Fibroblast of pulmonary artery (primary cell): Measurements from ENCODE around the gene ARSA.
A peak's percentile ranks its signal among the peaks of the same experiment; 100 is the strongest.

Experiments used
- DNase-seq: peaks from one replicate; pipeline ENCODE4 v3.0.0-alpha.2; 2010; ENCODE audit warnings: low read depth
- H3K4me3 ChIP-seq: replicated peaks from 2 replicates; pipeline ENCODE4 v1.5.1; 2011; ENCODE audit warnings: low read depth, mild to moderate bottlenecking, control low read depth, low read length, moderate library complexity
- TF ChIP-seq, protein P1 (sequence below): IDR thresholded peaks from 2 replicates; pipeline ENCODE4 v1.5.1; 2011; ENCODE audit warnings: mild to moderate bottlenecking, control low read depth, low read length, inconsistent platforms; ENCODE audit errors: missing control alignments

The ARSA gene

DNA sequence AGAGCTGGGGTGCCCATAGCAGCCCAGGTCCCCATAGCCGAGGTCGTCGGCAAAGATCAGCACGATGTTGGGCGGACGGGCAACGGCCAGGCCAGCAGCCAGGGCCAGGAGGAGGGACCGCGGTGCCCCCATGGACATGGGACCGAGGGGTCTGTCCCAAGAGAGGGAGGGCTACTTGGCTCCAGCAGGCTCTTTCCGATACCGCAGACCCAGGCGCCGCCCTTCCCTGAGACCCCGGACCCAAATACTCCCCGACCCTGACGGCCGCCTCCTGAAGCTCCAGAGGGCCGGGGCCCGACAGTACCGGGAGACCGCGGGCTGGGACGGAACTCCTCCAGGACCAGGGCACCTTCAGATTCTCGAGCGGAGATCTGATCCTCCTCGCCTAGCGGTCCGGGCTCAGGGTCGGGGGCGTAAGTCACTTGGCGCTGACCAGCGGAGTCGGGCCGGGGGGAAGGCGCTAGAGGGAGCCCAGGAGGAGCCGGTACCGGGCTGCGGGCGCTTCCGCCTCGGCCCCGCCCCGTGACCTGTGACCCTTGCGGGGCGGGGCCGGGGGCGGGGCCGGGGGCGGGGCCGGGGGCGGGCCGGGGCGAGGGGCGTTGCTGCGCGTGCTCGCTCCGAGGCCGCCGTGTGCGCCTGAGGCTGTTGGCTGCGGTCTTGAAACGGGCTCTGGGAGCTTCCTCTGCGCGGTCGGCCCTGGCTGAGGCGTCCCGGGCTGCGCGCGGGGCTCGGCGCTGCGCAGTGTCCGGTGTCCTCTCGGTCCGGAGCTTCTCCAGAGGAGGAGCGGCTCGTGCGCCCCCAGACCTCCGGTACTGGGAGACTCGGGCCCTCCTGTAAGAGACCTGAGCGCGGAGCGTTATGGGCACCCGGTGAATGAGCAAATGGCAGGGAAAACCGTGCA is at the start of gene ARSA:
TSS of gene ARSA (minus strand) at position 511 of the 901 bp plus-strand sequence. CDS start at position 138, 373 bp downstream.
- peak within 1 kb of the TSS; percentile 89 for H3K4me3 ChIP-seq
- peak; percentile 83 for DNase-seq
- TF ChIP-seq, protein P1, sequence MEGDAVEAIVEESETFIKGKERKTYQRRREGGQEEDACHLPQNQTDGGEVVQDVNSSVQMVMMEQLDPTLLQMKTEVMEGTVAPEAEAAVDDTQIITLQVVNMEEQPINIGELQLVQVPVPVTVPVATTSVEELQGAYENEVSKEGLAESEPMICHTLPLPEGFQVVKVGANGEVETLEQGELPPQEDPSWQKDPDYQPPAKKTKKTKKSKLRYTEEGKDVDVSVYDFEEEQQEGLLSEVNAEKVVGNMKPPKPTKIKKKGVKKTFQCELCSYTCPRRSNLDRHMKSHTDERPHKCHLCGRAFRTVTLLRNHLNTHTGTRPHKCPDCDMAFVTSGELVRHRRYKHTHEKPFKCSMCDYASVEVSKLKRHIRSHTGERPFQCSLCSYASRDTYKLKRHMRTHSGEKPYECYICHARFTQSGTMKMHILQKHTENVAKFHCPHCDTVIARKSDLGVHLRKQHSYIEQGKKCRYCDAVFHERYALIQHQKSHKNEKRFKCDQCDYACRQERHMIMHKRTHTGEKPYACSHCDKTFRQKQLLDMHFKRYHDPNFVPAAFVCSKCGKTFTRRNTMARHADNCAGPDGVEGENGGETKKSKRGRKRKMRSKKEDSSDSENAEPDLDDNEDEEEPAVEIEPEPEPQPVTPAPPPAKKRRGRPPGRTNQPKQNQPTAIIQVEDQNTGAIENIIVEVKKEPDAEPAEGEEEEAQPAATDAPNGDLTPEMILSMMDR = peak; percentile 22

DNA sequence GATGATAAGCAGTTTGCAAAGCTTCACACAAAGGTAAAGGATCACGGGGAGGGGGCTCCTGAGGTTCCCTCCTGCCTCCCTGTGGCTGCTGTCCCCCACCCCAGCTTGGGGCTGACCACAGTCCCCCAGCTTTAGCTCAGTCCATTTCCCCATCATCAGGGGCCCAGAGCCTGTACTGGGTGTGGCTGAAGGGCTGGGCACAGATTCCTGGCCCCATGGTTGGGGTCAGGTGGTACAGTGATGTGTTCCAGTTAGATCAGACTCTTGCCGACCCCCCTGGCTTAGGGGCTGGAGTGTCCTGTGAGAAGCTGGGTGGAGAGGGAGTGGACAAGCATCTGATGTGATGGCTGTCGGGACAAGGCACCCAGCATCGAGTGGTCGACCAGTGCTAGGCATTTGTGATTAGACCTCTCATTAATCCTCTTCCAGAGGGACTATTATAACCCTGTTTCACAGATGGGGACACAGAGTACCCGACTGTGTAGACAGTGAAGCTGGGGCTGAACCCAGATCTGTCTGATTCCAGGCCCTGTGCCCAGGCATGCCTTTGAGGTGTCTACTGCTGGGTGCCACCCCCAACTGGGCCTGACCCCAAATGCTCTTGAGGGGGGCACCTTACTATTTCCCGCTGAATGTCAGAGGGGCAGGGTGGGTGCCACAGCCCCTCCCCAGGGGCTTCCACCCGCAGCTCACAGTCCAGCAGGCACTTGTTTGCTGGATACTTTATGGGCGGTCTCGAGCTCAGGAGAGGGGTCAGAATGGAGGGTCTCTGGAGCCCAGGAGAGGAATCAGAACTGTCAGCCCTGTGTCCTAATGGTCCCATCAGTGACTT is 48.9 kb upstream of the ARSA start:
- TF ChIP-seq, protein P1 = no peak
- no peak overlapping the region for H3K4me3 ChIP-seq
- no peak for DNase-seq

DNA sequence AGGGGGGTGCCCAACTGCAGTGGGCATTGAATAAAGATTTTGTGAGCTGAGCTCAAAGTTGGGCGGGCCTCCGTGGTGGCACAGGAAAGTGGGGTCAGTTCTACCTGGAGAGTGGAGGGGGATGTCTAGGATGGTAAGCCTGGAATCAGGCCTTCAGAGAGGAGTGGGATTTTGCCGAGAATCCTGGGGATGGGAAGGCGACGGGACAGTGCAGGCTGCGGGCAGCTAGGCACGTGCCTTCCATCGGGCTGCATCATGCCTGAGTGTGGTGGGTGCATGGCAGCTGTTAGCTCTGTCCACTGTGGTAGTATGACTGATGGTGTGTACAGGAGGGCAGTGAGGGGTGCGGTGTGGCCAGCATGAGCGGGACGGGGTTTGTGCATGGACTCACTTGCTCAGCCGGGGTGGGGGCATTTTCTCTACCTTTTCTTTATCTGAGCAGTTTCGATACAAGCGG is 48.3 kb upstream of the ARSA start:
- no peak overlapping the region for H3K4me3 ChIP-seq
- DNase-seq = no peak
- TF ChIP-seq, protein P1 = no peak

DNA sequence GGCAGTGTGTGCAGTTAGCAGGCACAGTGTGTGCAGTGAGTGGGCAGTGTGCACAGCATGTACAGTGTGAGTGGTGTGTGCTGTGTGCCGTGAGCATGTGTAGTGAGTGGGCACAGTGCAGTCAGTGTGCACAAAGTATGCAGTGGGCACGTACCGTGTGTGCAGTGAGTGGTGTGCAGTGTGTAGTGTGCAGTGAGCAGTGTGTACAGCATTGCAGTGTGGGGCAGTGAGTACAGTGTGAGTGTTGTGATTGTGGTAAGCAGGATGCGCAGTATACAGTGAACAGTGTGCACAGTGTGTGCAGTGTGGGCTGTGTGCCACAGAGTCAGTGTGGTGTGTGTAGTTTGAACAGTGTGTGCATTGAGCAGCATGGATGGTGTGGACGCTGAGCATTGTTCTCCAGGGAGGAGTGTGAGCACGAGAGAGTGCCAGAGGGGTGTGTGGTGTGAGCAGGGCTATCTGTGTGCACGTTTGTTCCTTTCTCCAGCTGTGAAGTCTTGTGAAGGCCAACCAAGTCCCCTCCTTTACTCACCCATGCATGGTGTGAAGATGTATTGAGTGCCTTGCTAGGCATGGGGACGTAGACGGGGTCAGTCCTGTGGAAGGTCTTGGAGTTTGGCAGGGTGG is 47.7 kb upstream of the ARSA start:
- TF ChIP-seq, protein P1 = no peak
- DNase-seq = no peak
- H3K4me3 ChIP-seq = no peak overlapping the region

DNA sequence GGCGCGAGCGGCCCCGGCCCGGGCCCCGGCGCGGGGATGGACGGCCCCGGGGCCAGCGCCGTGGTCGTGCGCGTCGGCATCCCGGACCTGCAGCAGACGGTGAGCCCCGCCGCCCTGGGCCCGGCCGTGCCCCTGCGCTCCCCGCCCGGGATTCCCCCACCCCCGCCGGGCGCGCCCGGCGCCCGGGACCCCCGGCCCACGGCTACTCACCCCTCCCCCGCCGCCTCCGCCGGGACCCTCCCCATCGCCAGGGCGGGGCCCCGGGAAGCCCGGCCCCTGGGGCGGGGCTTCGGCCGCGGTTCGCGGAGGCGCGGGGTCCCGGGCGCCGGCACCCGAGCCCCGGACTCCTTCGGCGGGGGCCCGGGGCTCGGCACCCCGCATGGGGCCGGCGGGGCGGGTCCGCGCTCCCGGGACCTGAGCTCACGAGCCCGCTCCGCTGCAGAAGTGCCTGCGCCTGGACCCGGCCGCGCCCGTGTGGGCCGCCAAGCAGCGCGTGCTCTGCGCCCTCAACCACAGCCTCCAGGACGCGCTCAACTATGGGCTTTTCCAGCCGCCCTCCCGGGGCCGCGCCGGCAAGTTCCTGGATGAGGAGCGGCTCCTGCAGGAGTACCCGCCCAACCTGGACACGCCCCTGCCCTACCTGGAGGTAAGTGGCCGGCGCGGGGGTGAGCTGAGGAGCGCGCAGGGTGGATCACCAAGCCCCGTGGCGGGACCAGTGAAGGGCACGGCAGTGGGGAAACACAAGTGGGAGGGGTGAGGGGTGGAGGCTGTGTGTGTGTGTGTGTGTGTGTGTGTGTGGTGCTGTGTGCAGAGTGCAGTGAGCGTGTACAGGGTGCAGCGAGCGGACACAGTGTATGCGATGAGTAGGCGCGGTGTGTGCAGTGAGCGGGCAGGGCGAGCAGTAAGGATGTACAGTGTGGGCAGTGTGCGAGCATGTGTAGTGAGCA is 46.9 kb upstream of the ARSA start:
- H3K4me3 ChIP-seq = peak overlapping the region; percentile 34
- no peak for DNase-seq
- TF ChIP-seq, protein P1 = no peak

DNA sequence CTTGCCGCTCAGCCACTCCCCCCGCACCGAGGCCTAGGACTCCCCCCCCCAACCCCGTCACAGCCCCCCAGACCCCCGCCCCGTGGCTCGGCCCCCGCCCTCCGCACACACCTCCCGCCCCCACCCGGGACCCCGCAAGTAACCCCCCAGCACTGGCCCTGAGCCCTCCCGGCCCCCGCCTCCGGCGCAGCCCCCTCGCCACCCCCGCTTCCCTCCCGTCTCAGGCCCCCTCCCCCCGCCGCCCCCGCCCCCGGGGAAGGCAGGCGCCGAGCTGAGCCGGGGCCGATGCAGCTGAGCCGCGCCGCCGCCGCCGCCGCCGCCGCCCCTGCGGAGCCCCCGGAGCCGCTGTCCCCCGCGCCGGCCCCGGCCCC is 46.2 kb upstream of the ARSA start:
- TF ChIP-seq, protein P1 = no peak
- H3K4me3 ChIP-seq = no peak overlapping the region
- DNase-seq = no peak
